H9 (cell line): ENCODE results near the gene MCU. TPM values are rescaled to one million over a fixed set of nuclear protein-coding genes. Genes with fewer than 3 reads are reported as not detected.

Source experiments
- DNase-seq: peaks from one replicate; pipeline ENCODE4 v3.0.0-alpha.2; 2017
- H2AFZ ChIP-seq: one replicate; pipeline ENCODE4 v1.6.1; 2013; ENCODE audit warnings: mild to moderate bottlenecking, low read length, control low read depth, moderate library complexity
- H2AK5ac ChIP-seq: 2 replicates; pipeline ENCODE4 v1.6.1; 2013; ENCODE audit warnings: low read length, control low read depth, mixed read lengths; ENCODE audit not compliant: insufficient read length
- H2BK120ac ChIP-seq: one replicate; pipeline ENCODE4 v1.6.1; 2013; ENCODE audit warnings: low read depth, mild to moderate bottlenecking, low read length, control low read depth, inconsistent platforms; ENCODE audit not compliant: poor library complexity, severe bottlenecking
- H2BK12ac ChIP-seq: 2 replicates; pipeline ENCODE4 v1.6.1; 2013; ENCODE audit warnings: low read length, control low read depth, mixed read lengths, low read depth; ENCODE audit not compliant: insufficient read length
- H2BK15ac ChIP-seq: 2 replicates; pipeline ENCODE4 v1.6.1; 2013; ENCODE audit warnings: low read depth, low read length, control low read depth
- H2BK20ac ChIP-seq: one replicate; pipeline ENCODE4 v1.6.1; 2013; ENCODE audit warnings: low read depth, mild to moderate bottlenecking, low read length, control low read depth, inconsistent platforms; ENCODE audit not compliant: poor library complexity, severe bottlenecking
- H2BK5ac ChIP-seq: 2 replicates; pipeline ENCODE4 v1.6.1; 2013; ENCODE audit warnings: low read length, control low read depth, mixed read lengths; ENCODE audit not compliant: insufficient read length
- H3K14ac ChIP-seq: 2 replicates; pipeline ENCODE4 v1.6.1; 2013; ENCODE audit warnings: low read length, control low read depth; ENCODE audit not compliant: insufficient read depth
- H3K18ac ChIP-seq: 2 replicates; pipeline ENCODE4 v1.6.1; 2013; ENCODE audit warnings: low read depth, mild to moderate bottlenecking, mixed read lengths, low read length, control low read depth; ENCODE audit not compliant: insufficient read length
- H3K23ac ChIP-seq: 2 replicates; pipeline ENCODE4 v1.6.1; 2013; ENCODE audit warnings: low read length, control low read depth, mixed read lengths, low read depth; ENCODE audit not compliant: insufficient read length
- H3K23me2 ChIP-seq: 2 replicates; pipeline ENCODE4 v1.6.1; 2013; ENCODE audit warnings: low read depth, mild to moderate bottlenecking, mixed read lengths, low read length, control low read depth; ENCODE audit not compliant: insufficient read length, poor library complexity, severe bottlenecking
- H3K27ac ChIP-seq: 2 replicates; pipeline ENCODE4 v1.5.1; 2013; ENCODE audit warnings: low read length, control low read depth, mixed read lengths, low read depth; ENCODE audit not compliant: insufficient read length
- H3K27me3 ChIP-seq: 2 replicates; pipeline ENCODE4 v1.6.1; 2013; ENCODE audit warnings: low read length, control low read depth, inconsistent platforms; ENCODE audit not compliant: insufficient read depth
- H3K4ac ChIP-seq: 2 replicates; pipeline ENCODE4 v1.6.1; 2013; ENCODE audit warnings: low read depth, mild to moderate bottlenecking, control low read depth, inconsistent platforms, low read length, moderate library complexity
- H3K4me1 ChIP-seq: 2 replicates; pipeline ENCODE4 v1.6.1; 2013; ENCODE audit warnings: low read length, control low read depth, inconsistent platforms; ENCODE audit not compliant: insufficient read depth
- H3K4me2 ChIP-seq: 2 replicates; pipeline ENCODE4 v1.6.1; 2013; ENCODE audit warnings: low read length, control low read depth, mixed read lengths; ENCODE audit not compliant: insufficient read length, insufficient read depth
- H3K56ac ChIP-seq: 2 replicates; pipeline ENCODE4 v1.6.1; 2013; ENCODE audit warnings: low read depth, mild to moderate bottlenecking, mixed read lengths, low read length, control low read depth; ENCODE audit not compliant: insufficient read length
- H3K79me1 ChIP-seq: 2 replicates; pipeline ENCODE4 v1.6.1; 2013; ENCODE audit warnings: low read depth, mild to moderate bottlenecking, moderate library complexity, low read length, control low read depth, inconsistent platforms; ENCODE audit not compliant: insufficient read depth, poor library complexity, severe bottlenecking
- H3K79me2 ChIP-seq: 2 replicates; pipeline ENCODE4 v1.6.1; 2013; ENCODE audit warnings: low read length, control low read depth, inconsistent platforms; ENCODE audit not compliant: insufficient read depth
- H3K9ac ChIP-seq: 2 replicates; pipeline ENCODE4 v1.6.1; 2013; ENCODE audit warnings: low read length, control low read depth, mixed read lengths; ENCODE audit not compliant: insufficient read length; ENCODE audit errors: extremely low read depth
- H3K9me3 ChIP-seq: one replicate; pipeline ENCODE4 v1.6.1; 2013; ENCODE audit warnings: low read depth, low read length, inconsistent platforms; ENCODE audit not compliant: control insufficient read depth
- H3T11ph ChIP-seq: one replicate; pipeline ENCODE4 v1.6.1; 2013; ENCODE audit warnings: mild to moderate bottlenecking, low read length, control low read depth, inconsistent platforms
- H4K20me1 ChIP-seq: one replicate; pipeline ENCODE4 v1.6.1; 2013; ENCODE audit not compliant: control insufficient read depth, insufficient read length, insufficient read depth
- H4K5ac ChIP-seq: 2 replicates; pipeline ENCODE4 v1.6.1; 2013; ENCODE audit warnings: low read depth, mild to moderate bottlenecking, mixed read lengths, low read length, control low read depth; ENCODE audit not compliant: insufficient read length
- H4K8ac ChIP-seq: replicated peaks from 2 replicates; pipeline ENCODE4 v1.6.1; 2013; ENCODE audit warnings: low read length, control low read depth, mixed read lengths, low read depth; ENCODE audit not compliant: insufficient read length
- H4K91ac ChIP-seq: 2 replicates; pipeline ENCODE4 v1.6.1; 2013; ENCODE audit warnings: low read depth, mild to moderate bottlenecking, moderate library complexity, mixed read lengths, low read length, control low read depth; ENCODE audit not compliant: insufficient read length
- H3K27ac Mint-ChIP-seq, 3 experiments: 2 replicates in 2 of 3; 3 replicates in 1 of 3; pipeline ENCODE4 v1.8.0; 2020 to 2021; ENCODE audit warnings: mixed read lengths in 3 of 3, mild to moderate bottlenecking in 1 of 3, moderate library complexity in 1 of 3
- H3K27me3 Mint-ChIP-seq: 2 replicates; pipeline ENCODE4 v1.8.0; 2021; ENCODE audit warnings: low read depth, mild to moderate bottlenecking, moderate library complexity, mixed read lengths
- H3K36me3 Mint-ChIP-seq, 3 experiments: 2 replicates in 2 of 3; 3 replicates in 1 of 3; pipeline ENCODE4 v1.8.0; 2020 to 2021; ENCODE audit warnings: low read depth in 3 of 3, mixed read lengths in 3 of 3; ENCODE audit not compliant: insufficient read depth in 1 of 3
- H3K4me1 Mint-ChIP-seq, 2 experiments: 2 replicates each; pipeline ENCODE4 v1.8.0; 2020; ENCODE audit warnings: mixed read lengths in 2 of 2
- H3K4me3 Mint-ChIP-seq, 2 experiments: 2 replicates in 1 of 2; 3 replicates in 1 of 2; pipeline ENCODE4 v1.8.0; 2020 to 2021; ENCODE audit warnings: mild to moderate bottlenecking in 2 of 2, mixed read lengths in 2 of 2, moderate library complexity in 1 of 2
- H3K9me3 Mint-ChIP-seq, 2 experiments: 2 replicates in 1 of 2; 3 replicates in 1 of 2; pipeline ENCODE4 v1.8.0; 2020; ENCODE audit warnings: mild to moderate bottlenecking in 2 of 2, mixed read lengths in 2 of 2, moderate library complexity in 1 of 2
- CTCF ChIP-seq: fragments of 200-600 bp; sonication (generic); conservative IDR thresholded peaks from 3 replicates; pipeline ENCODE4 v1.8.0; 2021; ENCODE audit warnings: antibody characterized with exemption, mild to moderate bottlenecking
- total RNA-seq: library from RNA; stranded (reverse); gene quantifications from 2 replicates; pipeline ENCODE4 v1.2.1, GENCODE V29; 2021

MCU gene
- total RNA-seq, 1 experiment from 2014 or later, result 36.6 TPM

- Histone ChIP-seq H3K23me2 (no peaks in the 10 kb centered on the region), H3T11ph (no peak overlapping the region), H3K23ac (no peak overlapping the region), H3K4me1 (peaks cover 9% of the 10 kb centered on the region; the same call in 1 of the 2 replicates), H3K9me3 (no peaks in the 10 kb centered on the region), H3K27me3 (no peaks in the 10 kb centered on the region), H2AFZ (no peak overlapping the region), H2AK5ac (no peak overlapping the region), H3K79me2 (no peaks in the 10 kb centered on the region; the same call in 1 of the 2 replicates), H4K91ac (no peak overlapping the region), H3K14ac (no peak overlapping the region), H3K4ac (no peak overlapping the region), H3K4me2 (no peak overlapping the region), H4K5ac (no peak overlapping the region), H4K8ac (no peak overlapping the region), H4K20me1 (no peaks in the 10 kb centered on the region), H3K56ac (no peak overlapping the region), H3K9ac (no peak overlapping the region), H2BK12ac (no peak overlapping the region), H3K79me1 (no peaks in the 10 kb centered on the region), H3K18ac (no peak overlapping the region), H2BK120ac (no peak overlapping the region), H3K27ac (no peak overlapping the region), H2BK20ac (no peak overlapping the region), H2BK5ac (no peak overlapping the region), H2BK15ac (no peak overlapping the region)
- TF ChIP-seq CTCF, result no peak
- Mint-ChIP-seq H3K9me3 (no peaks in the 10 kb centered on the region), H3K4me3 (no peak overlapping the region), H3K36me3 (no peaks in the 10 kb centered on the region), H3K27ac (no peak overlapping the region), H3K4me1 (peaks cover 8 to 10% of the 10 kb centered on the region in 2 experiments), H3K27me3 (no peaks in the 10 kb centered on the region)
- DNase-seq, result no peak
Measured at GRCh38 chr10:72910705-72911104, 218.8 kb downstream of the MCU start.
